Caco-2 (cell line): ENCODE measurements around the gene COL4A2. TPM values are rescaled to one million over a fixed set of nuclear protein-coding genes. Genes with fewer than 3 reads are reported as not detected.
"Not testable (repeated sequence)": the region's sequence is repeated elsewhere in the genome, so short reads cannot be mapped to it uniquely, and the experiment has no call there.

Experiments used
- BruUV-seq: library from RNA; stranded (reverse); fragments of 400-500 nt; replicated peaks from 2 replicates; lab custom pipeline; 2021; lab: Mats Ljungman, UMichigan
- CTCF ChIA-PET: fragments of 300-600 bp; sonication (Branson Sonifier 250); formaldehyde crosslinking; loops from one replicate; lab custom pipeline; 2022; ENCODE audit warnings: antibody characterized with exemption; lab: Charles Lee
- POLR2A ChIA-PET: fragments of 300-600 bp; sonication (Branson Sonifier 250); formaldehyde crosslinking; loops from one replicate; lab custom pipeline; 2022; ENCODE audit warnings: antibody characterized with exemption; lab: Charles Lee
- DNase-seq, 2 experiments: peaks; one replicate each; pipeline versions ENCODE4 v3.0.0 to v3.0.0-alpha.2; 2020 to 2022
- H3K27me3 ChIP-seq: replicated peaks from 2 replicates; pipeline ENCODE4 v1.6.0; 2011; ENCODE audit warnings: low read length; ENCODE audit not compliant: control insufficient read depth, insufficient read depth
- H3K36me3 ChIP-seq: 2 replicates; pipeline ENCODE4 v1.5.1; 2011; ENCODE audit warnings: low read length; ENCODE audit not compliant: control insufficient read depth, insufficient read depth
- H3K4me1 ChIP-seq: fragments of 250-450 bp; sonication (Bioruptor Pico); 2 replicates; pipeline ENCODE4 v1.5.1; 2020; ENCODE audit warnings: mild to moderate bottlenecking
- H3K4me3 ChIP-seq: 2 replicates; pipeline ENCODE4 v1.5.1; 2011; ENCODE audit warnings: low read depth, mild to moderate bottlenecking, control low read depth, low read length
- H3K9me3 ChIP-seq: fragments of 250-450 bp; sonication (Bioruptor Pico); 2 replicates; pipeline ENCODE4 v1.5.1; 2020; ENCODE audit warnings: mild to moderate bottlenecking, moderate library complexity
- H3K27ac Mint-ChIP-seq: one replicate; pipeline ENCODE4 v1.8.0; 2022; ENCODE audit warnings: mixed read lengths; ENCODE audit not compliant: unreplicated experiment
- H3K27me3 Mint-ChIP-seq: one replicate; pipeline ENCODE4 v1.8.0; 2022; ENCODE audit warnings: mixed read lengths; ENCODE audit not compliant: insufficient read depth, unreplicated experiment
- H3K36me3 Mint-ChIP-seq: one replicate; pipeline ENCODE4 v1.8.0; 2022; ENCODE audit warnings: mild to moderate bottlenecking, mixed read lengths; ENCODE audit not compliant: insufficient read depth, unreplicated experiment
- H3K4me1 Mint-ChIP-seq: one replicate; pipeline ENCODE4 v1.8.0; 2022; ENCODE audit warnings: low read depth, mixed read lengths; ENCODE audit not compliant: unreplicated experiment
- H3K4me3 Mint-ChIP-seq: one replicate; pipeline ENCODE4 v1.8.0; 2022; ENCODE audit warnings: mild to moderate bottlenecking, moderate library complexity, mixed read lengths; ENCODE audit not compliant: unreplicated experiment
- H3K9me3 Mint-ChIP-seq: one replicate; pipeline ENCODE4 v1.8.0; 2022; ENCODE audit warnings: mixed read lengths; ENCODE audit not compliant: unreplicated experiment
- CTCF ChIP-seq, 2 experiments: fragments of 200-600 bp in 1 of 2; IDR thresholded peaks; 1 replicate in 1 of 2; 2 replicates in 1 of 2; pipeline versions ENCODE4 v1.5.1 to v1.8.0; 2011 to 2022; ENCODE audit warnings: antibody characterized with exemption in 1 of 2, control low read depth in 1 of 2, inconsistent platforms in 1 of 2, low read depth in 1 of 2, low read length in 1 of 2, mild to moderate bottlenecking in 1 of 2, moderate library complexity in 1 of 2; ENCODE audit not compliant: insufficient read depth in 1 of 2, severe bottlenecking in 1 of 2, unreplicated experiment in 1 of 2
- intact Hi-C: fragments of 100-400 bp; cut with micrococcal nuclease; formaldehyde crosslinking; loops from one replicate; pipeline ENCODE4 v1.10.0; 2022; ENCODE audit not compliant: unreplicated experiment
- total RNA-seq: library from RNA; stranded (reverse); gene quantifications from 2 replicates; pipeline ENCODE4 v1.2.3, GENCODE V29; 2022

Gene COL4A2
- total RNA-seq, 1 experiment from 2014 or later, result 19.2 TPM

- Mint-ChIP-seq H3K36me3 (peaks cover 16% of the 10 kb centered on the region), H3K4me1 (peaks cover 34% of the 10 kb centered on the region), H3K4me3 (peak overlapping the region; percentile 3), H3K27me3 (no peaks in the 10 kb centered on the region), H3K27ac (peak overlapping the region; percentile 76), H3K9me3 (no peaks in the 10 kb centered on the region)
- H3K36me3 ChIP-seq, result no peaks in the 10 kb centered on the region
- intact Hi-C loops, result loop anchor here (1.0 to 10.0 kb wide), 7 partner anchors 35 to 602 kb away; partner anchors contain the start of gene ANKRD10
- ChIA-PET POLR2A (interaction anchor here (0.5 to 0.7 kb wide), 2 partner anchors 125 to 143 kb away, joined by 3 read pairs; no protein-coding TSS in a partner anchor), CTCF (interaction anchor here (0.8 to 1.4 kb wide), 4 partner anchors 12 to 100 kb away, joined by 3 to 8 read pairs (median 3); no protein-coding TSS in a partner anchor)
- H3K9me3 ChIP-seq, result no peaks in the 10 kb centered on the region
- no peaks in the 10 kb centered on the region for H3K27me3 ChIP-seq
- peak; percentile 91 to 95 for DNase-seq
- peaks cover 64% of the 10 kb centered on the region for H3K4me1 ChIP-seq
- H3K4me3 ChIP-seq, result no peak overlapping the region
- BruUV-seq, result no TSS peak
- peak in 1 of 2 experiments; percentile 5 for TF ChIP-seq CTCF (IDR thresholded peaks at IDR 0.05; ENCODE audit: insufficient read depth in 1 of 2, low read depth in 1 of 2, low read length in 1 of 2, severe bottlenecking in 1 of 2, unreplicated experiment in 1 of 2)
Observed at GRCh38 chr13:110312339-110313031, 5.4 kb downstream of the COL4A2 start.

GRCh38 chr13:110313261-110313660, 6.2 kb downstream of the COL4A2 start:
- Mint-ChIP-seq H3K4me3 (peak overlapping the region; percentile 3), H3K27ac (peak overlapping the region; percentile 76), H3K36me3 (peaks cover 12% of the 10 kb centered on the region), H3K4me1 (peaks cover 34% of the 10 kb centered on the region)
- H3K27me3 ChIP-seq, DNase-seq, POLR2A ChIA-PET, H3K9me3 Mint-ChIP-seq, BruUV-seq, H3K36me3 ChIP-seq, H3K4me3 ChIP-seq, H3K27me3 Mint-ChIP-seq, H3K9me3 ChIP-seq: not testable (repeated sequence)
- intact Hi-C loops, result loop anchor here (10.0 kb wide), 1 partner anchor 602 kb away; the partner anchor contains the start of gene ANKRD10
- peaks cover 64% of the 10 kb centered on the region for H3K4me1 ChIP-seq
- CTCF ChIA-PET, result interaction anchor here (1.4 kb wide), 1 partner anchor 99 kb away, joined by 8 read pairs; no protein-coding TSS in a partner anchor

- H3K36me3 Mint-ChIP-seq, CTCF ChIA-PET, H3K9me3 Mint-ChIP-seq, H3K27me3 Mint-ChIP-seq, H3K4me3 ChIP-seq, POLR2A ChIA-PET, H3K9me3 ChIP-seq, H3K36me3 ChIP-seq, H3K27me3 ChIP-seq, BruUV-seq: not testable (repeated sequence)
- peak overlapping the region; percentile 66 for H3K4me3 Mint-ChIP-seq
- peaks cover 34% of the 10 kb centered on the region for H3K4me1 Mint-ChIP-seq
- peak overlapping the region; percentile 90 for H3K27ac Mint-ChIP-seq
- intact Hi-C loops, result loop anchor here (10.0 kb wide), 1 partner anchor 601 kb away; the partner anchor contains the start of gene ANKRD10
- peaks cover 61% of the 10 kb centered on the region for H3K4me1 ChIP-seq
- peak in 1 of 2 experiments; percentile 35 for DNase-seq
Observed at GRCh38 chr13:110313733-110314132, 6.6 kb downstream of the COL4A2 start.
